Effector memory CD8-positive, alpha-beta T cell (primary cell): Measurements from ENCODE around the gene TP53TG5.
"Not testable (repeated sequence)": the region's sequence is repeated elsewhere in the genome, so short reads cannot be mapped to it uniquely, and the experiment has no call there.

ENCODE experiments used
- ATAC-seq: fragments of 150-1000 bp; cut with Tn5 transposase; replicated peaks from 2 replicates; pipeline ENCODE4 v1.10.0; 2021; ENCODE audit warnings: mild to moderate bottlenecking, moderate library complexity
- DNase-seq, 3 experiments: peaks; one replicate each; pipeline ENCODE4 v3.0.0; 2021
- H3K27ac Mint-ChIP-seq, 2 donors: one replicate each; pipeline ENCODE4 v1.8.0; 2022; ENCODE audit warnings: mild to moderate bottlenecking in 2 of 2, mixed read lengths in 2 of 2, moderate library complexity in 2 of 2
- H3K27me3 Mint-ChIP-seq, 2 donors: one replicate each; pipeline ENCODE4 v1.8.0; 2022; ENCODE audit warnings: mixed read lengths in 2 of 2
- H3K36me3 Mint-ChIP-seq: one replicate; pipeline ENCODE4 v1.8.0; 2022; ENCODE audit warnings: mild to moderate bottlenecking, moderate library complexity, mixed read lengths; ENCODE audit not compliant: insufficient read depth
- H3K4me1 Mint-ChIP-seq, 2 donors: one replicate each; pipeline ENCODE4 v1.8.0; 2022; ENCODE audit warnings: low read depth in 2 of 2, mixed read lengths in 2 of 2
- H3K4me3 Mint-ChIP-seq, 2 donors: one replicate each; pipeline ENCODE4 v1.8.0; 2022; ENCODE audit warnings: mild to moderate bottlenecking in 2 of 2, mixed read lengths in 2 of 2, moderate library complexity in 2 of 2
- H3K9me3 Mint-ChIP-seq, 2 donors: one replicate each; pipeline ENCODE4 v1.8.0; 2022; ENCODE audit warnings: mixed read lengths in 2 of 2

TP53TG5 gene

GRCh38 chr20:45355209-45356084, 22.7 kb downstream of the TP53TG5 start:
- Mint-ChIP-seq H3K27me3 (no peaks in the 10 kb centered on the region), H3K9me3 (no peaks in the 10 kb centered on the region), H3K27ac (peak overlapping the region; percentile 44 to 49), H3K4me3 (no peak overlapping the region), H3K4me1 (peaks cover 3 to 9% of the 10 kb centered on the region in 2 donors), H3K36me3 (no peaks in the 10 kb centered on the region)
- DNase-seq (no peak), ATAC-seq (no peak)

- no peak for DNase-seq
- H3K4me3 Mint-ChIP-seq = no peak overlapping the region
- H3K9me3 Mint-ChIP-seq = no peaks in the 10 kb centered on the region
- no peaks in the 10 kb centered on the region for H3K27me3 Mint-ChIP-seq
- peaks cover 3 to 9% of the 10 kb centered on the region in 2 donors for H3K4me1 Mint-ChIP-seq
- H3K27ac Mint-ChIP-seq = peak overlapping the region; percentile 49 to 54
- H3K36me3 Mint-ChIP-seq = no peaks in the 10 kb centered on the region
- no peak for ATAC-seq
Measured at GRCh38 chr20:45354423-45355208, 23.5 kb downstream of the TP53TG5 start.

GRCh38 chr20:45353746-45354145, 24.4 kb downstream of the TP53TG5 start:
- Mint-ChIP-seq H3K36me3 (no peaks in the 10 kb centered on the region), H3K4me1 (peaks cover 3 to 9% of the 10 kb centered on the region in 2 donors), H3K27me3 (no peaks in the 10 kb centered on the region), H3K9me3 (no peaks in the 10 kb centered on the region), H3K4me3 (no peak overlapping the region), H3K27ac (peak overlapping the region in 1 of 2 donors; percentile 54)
- ATAC-seq = no peak
- no peak for DNase-seq

- Mint-ChIP-seq H3K4me3 (no peak overlapping the region), H3K4me1 (peaks cover 7 to 12% of the 10 kb centered on the region in 2 donors), H3K27me3 (no peaks in the 10 kb centered on the region), H3K27ac (no peak overlapping the region), H3K9me3 (no peaks in the 10 kb centered on the region), H3K36me3 (no peaks in the 10 kb centered on the region)
- DNase-seq (no peak), ATAC-seq (no peak)
Measured at GRCh38 chr20:45352729-45353128, 25.4 kb downstream of the TP53TG5 start.

GRCh38 chr20:45350795-45351194, 27.3 kb downstream of the TP53TG5 start:
- not testable (repeated sequence) for H3K9me3 Mint-ChIP-seq, H3K27me3 Mint-ChIP-seq, H3K36me3 Mint-ChIP-seq, DNase-seq, H3K27ac Mint-ChIP-seq, H3K4me3 Mint-ChIP-seq, ATAC-seq
- peaks cover 8 to 19% of the 10 kb centered on the region in 2 donors for H3K4me1 Mint-ChIP-seq

- DNase-seq = no peak
- no peaks in the 10 kb centered on the region for H3K9me3 Mint-ChIP-seq
- ATAC-seq = no peak
- H3K4me3 Mint-ChIP-seq = no peak overlapping the region
- no peaks in the 10 kb centered on the region for H3K27me3 Mint-ChIP-seq
- peaks cover 8 to 20% of the 10 kb centered on the region in 2 donors for H3K4me1 Mint-ChIP-seq
- H3K36me3 Mint-ChIP-seq = no peaks in the 10 kb centered on the region
- H3K27ac Mint-ChIP-seq = no peak overlapping the region
Measured at GRCh38 chr20:45350217-45350616, 27.9 kb downstream of the TP53TG5 start.

GRCh38 chr20:45347936-45348778, 30.0 kb downstream of the TP53TG5 start, which contains the start of gene SDC4:
SDC4 (minus strand) TSS chr20:45348424; CDS start chr20:45348384, 40 bp downstream.
- Mint-ChIP-seq H3K9me3 (no peaks in the 10 kb centered on the region), H3K36me3 (no peaks in the 10 kb centered on the region), H3K27ac (peak within 1 kb of the TSS; percentile 67 to 81), H3K4me1 (peaks cover 8 to 17% of the 10 kb centered on the region in 2 donors), H3K27me3 (no peaks in the 10 kb centered on the region), H3K4me3 (peak within 1 kb of the TSS; percentile 81 to 82)
- ATAC-seq (peak; percentile 90), DNase-seq (peak; percentile 28 to 50 (median 47))

- Mint-ChIP-seq H3K27ac (peak overlapping the region; percentile 67 to 81), H3K27me3 (no peaks in the 10 kb centered on the region), H3K36me3 (no peaks in the 10 kb centered on the region), H3K4me3 (peak overlapping the region; percentile 81 to 82), H3K4me1 (peaks cover 8 to 17% of the 10 kb centered on the region in 2 donors), H3K9me3 (no peaks in the 10 kb centered on the region)
- ATAC-seq = peak; percentile 8
- DNase-seq = no peak
Measured at GRCh38 chr20:45347297-45347935, 30.7 kb downstream of the TP53TG5 start.

GRCh38 chr20:45346851-45347250, 31.3 kb downstream of the TP53TG5 start:
- H3K27ac Mint-ChIP-seq = peak overlapping the region; percentile 67 to 81
- H3K4me1 Mint-ChIP-seq = peaks cover 8 to 17% of the 10 kb centered on the region in 2 donors

GRCh38 chr20:45346291-45346718, 31.8 kb downstream of the TP53TG5 start:
- Mint-ChIP-seq H3K27me3 (no peaks in the 10 kb centered on the region), H3K27ac (no peak overlapping the region), H3K36me3 (no peaks in the 10 kb centered on the region), H3K4me1 (peaks cover 8 to 17% of the 10 kb centered on the region in 2 donors), H3K9me3 (no peaks in the 10 kb centered on the region), H3K4me3 (peak overlapping the region in 1 of 2 donors; percentile 82)
- DNase-seq (no peak), ATAC-seq (peak; percentile 11)

More at GRCh38 chr20:45346851-45347250, 31.3 kb downstream of the TP53TG5 start:
- peak overlapping the region; percentile 81 to 82 for H3K4me3 Mint-ChIP-seq
- no peak for ATAC-seq
- H3K36me3 Mint-ChIP-seq = no peaks in the 10 kb centered on the region
- no peaks in the 10 kb centered on the region for H3K9me3 Mint-ChIP-seq
- no peak for DNase-seq
- no peaks in the 10 kb centered on the region for H3K27me3 Mint-ChIP-seq

- H3K27ac Mint-ChIP-seq = no peak overlapping the region
- peaks cover 8 to 17% of the 10 kb centered on the region in 2 donors for H3K4me1 Mint-ChIP-seq
- no peaks in the 10 kb centered on the region for H3K27me3 Mint-ChIP-seq
- DNase-seq (no peak), ATAC-seq (no peak)
- no peak overlapping the region for H3K4me3 Mint-ChIP-seq
- no peaks in the 10 kb centered on the region for H3K36me3 Mint-ChIP-seq
- H3K9me3 Mint-ChIP-seq = no peaks in the 10 kb centered on the region
Measured at GRCh38 chr20:45345104-45345936, 32.8 kb downstream of the TP53TG5 start.
